Measurements from ENCODE around the gene DPP4.
A peak's percentile ranks its signal among the peaks of the same experiment; 100 is the strongest.
"Not testable (repeated sequence)": the region's sequence is repeated elsewhere in the genome, so short reads cannot be mapped to it uniquely, and the experiment has no call there.

Gene DPP4

GRCh38 chr2:162056796-162057399 is 17.1 kb downstream of the DPP4 start:
- no peak for DNase-seq

DNA sequence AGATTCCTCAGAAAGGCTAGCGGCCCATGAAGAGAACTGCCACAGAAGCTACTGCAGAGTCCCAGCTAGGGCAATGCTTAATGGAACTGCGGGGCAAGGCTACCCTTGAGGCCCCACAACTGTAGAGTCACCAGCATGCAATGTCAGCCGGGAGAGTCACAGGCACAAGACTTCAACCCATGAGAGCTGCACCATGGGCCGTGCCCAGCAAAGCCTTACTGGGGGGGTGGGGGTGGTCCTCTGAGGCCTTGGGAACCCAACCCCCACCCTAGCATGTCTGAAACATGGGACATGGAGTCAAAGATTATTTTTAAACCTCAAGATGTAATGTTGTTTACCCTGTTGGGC is 20.2 kb downstream of the DPP4 start:
- no peak for DNase-seq

DNA sequence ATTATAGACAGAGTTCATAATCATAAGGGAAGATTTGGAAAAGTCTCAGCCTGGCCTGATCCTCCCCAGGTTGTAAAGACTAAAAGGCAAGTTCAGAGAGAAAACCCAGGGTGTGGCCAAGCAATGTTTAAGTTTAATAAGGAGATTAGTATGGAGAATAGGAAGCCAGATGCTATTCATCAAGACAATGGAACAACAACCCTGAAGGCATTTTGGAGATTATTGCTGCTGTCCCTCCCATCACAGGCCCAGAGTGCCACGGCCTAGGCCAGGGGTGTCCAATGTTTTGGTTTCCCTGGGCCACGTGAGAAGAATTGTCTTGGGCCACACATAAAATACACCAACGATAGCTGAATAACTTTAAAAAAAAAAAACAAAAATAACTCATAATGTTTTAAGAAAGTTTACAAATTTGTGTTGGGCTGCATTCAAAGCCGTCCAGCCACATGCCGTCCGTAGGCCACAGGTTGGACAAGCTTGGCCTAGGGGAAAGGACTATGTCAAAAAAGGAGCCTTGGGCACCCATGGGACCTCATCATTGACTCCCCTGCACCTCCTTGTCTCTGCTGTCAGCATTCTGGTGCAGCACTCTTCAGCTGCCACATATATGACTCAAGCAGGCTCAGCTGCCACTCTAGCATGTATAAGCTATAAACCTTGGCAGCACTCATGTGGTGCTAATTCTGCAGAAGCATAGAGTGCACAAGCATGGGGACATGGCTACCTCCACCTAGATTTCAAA is 20.8 kb downstream of the DPP4 start:
- no peak for DNase-seq

GRCh38 chr2:162050513-162050961 is 23.5 kb downstream of the DPP4 start:
- DNase-seq: no peak

- DNase-seq: not testable (repeated sequence)
Measured at GRCh38 chr2:162049089-162049488, 24.9 kb downstream of the DPP4 start.

- no peak for DNase-seq
Measured at GRCh38 chr2:162044586-162044985, 29.4 kb downstream of the DPP4 start.

- DNase-seq: no peak
Measured at GRCh38 chr2:162043132-162043531, 30.9 kb downstream of the DPP4 start.

DNA sequence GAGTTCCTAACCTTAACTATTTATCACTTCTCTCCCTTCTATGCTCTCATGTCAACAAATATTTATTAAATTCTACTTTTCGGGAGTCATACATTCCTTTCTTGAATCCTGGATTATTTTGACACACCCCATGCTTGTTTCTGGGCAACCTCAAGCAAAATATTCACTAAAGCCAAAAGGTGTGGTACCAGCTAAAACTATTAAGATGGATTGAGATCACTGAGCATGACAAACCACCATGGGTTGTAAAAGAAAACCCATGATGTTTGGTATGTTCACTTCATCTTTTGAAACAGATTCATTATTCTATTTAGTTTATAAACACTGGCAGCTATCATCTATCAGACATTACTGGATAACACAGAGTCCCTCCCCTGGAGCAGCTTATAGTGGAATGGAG is 32.5 kb downstream of the DPP4 start:
- DNase-seq: no peak

DNA sequence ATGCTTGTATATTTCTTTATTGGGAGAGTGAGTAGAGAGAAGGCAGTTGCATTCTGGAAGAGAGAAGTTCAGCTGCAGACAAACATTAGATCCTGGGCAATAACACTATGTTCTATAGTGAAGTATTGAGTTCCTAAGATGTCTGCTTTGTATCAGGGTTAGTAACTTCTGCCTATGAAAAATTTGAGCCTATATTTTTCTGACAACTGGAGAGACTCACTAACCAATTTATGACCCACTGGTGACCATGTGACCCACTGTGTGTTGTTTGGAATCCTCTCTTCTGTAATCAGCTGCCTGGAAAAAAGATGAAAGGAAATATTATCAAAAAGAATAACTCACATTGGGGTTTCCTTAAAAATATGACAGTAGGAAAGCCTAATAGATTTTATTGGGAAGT is 35.3 kb downstream of the DPP4 start:
- no peak for DNase-seq

DNA sequence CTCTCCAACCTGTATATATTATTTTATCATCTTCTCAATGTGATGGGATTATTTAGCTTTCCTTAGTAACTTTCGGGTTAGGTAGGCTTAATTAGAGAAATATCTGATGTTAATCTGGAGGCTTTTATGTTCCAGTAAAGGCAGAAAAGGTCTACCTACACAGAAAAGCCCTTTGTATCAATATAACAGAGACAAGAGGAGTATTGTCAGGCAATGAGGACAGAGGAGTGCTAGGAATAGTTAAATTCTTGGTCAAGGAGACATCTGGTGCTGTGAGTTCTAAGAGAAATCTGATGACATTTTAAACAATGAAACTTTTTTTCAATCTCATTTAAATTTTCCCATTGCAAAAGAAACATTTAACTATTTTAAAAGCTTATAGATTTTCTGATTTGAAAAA is 36.1 kb downstream of the DPP4 start:
- DNase-seq: no peak

GRCh38 chr2:162037028-162037795 is 36.8 kb downstream of the DPP4 start:
- no peak for DNase-seq

DNA sequence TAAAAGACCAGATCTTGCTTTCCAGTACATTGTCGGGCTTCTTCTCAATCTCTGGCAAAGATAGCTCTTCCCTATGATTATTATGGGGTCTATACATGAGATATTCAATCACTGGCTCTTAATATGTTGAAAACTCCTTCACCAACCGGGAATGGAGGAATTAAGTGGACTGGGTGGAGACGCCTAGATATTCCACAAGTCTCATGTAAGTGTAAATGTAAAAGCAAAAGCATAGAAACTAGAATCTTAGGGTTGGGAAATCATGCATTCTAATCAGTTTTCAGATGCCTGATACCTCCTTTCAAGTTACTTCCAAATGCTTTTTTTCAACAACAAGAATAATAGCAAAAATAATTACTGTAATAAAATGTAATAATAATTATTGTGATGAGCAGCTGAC is 38.0 kb downstream of the DPP4 start:
- DNase-seq: no peak

GRCh38 chr2:162030363-162031190 is 43.4 kb downstream of the DPP4 start:
- no peak for DNase-seq

DNA sequence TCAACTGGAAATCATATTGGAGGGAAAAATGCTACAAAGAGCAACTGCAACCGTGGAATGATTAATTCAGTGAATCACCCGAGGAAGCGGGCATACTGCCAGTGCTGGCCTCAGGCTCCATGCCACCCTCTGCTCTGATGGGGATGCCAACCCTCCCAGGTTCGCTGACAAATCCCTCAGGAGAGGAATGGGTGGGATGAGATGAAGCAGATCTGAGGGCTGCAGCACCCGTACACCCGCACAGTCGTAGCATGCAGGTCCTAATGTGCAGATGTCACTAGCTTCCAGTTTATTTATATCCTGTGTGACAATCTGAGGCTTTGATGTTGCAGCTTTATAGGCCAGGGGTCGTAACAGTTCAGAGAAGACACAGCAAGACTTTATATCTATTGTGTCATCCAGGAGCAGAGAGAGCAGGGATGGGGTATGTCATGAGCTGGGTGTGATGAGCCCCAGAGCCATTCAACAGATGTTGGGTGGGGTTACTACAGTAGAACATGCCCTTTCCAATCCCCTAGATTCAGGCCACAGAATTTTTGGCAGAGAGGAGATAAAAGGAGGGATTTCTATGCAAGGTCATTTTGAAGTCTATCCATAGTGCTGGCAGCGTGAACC is 44.6 kb downstream of the DPP4 start:
- no peak for DNase-seq

GRCh38 chr2:162028511-162028910 is 45.5 kb downstream of the DPP4 start:
- DNase-seq: no peak

DNA sequence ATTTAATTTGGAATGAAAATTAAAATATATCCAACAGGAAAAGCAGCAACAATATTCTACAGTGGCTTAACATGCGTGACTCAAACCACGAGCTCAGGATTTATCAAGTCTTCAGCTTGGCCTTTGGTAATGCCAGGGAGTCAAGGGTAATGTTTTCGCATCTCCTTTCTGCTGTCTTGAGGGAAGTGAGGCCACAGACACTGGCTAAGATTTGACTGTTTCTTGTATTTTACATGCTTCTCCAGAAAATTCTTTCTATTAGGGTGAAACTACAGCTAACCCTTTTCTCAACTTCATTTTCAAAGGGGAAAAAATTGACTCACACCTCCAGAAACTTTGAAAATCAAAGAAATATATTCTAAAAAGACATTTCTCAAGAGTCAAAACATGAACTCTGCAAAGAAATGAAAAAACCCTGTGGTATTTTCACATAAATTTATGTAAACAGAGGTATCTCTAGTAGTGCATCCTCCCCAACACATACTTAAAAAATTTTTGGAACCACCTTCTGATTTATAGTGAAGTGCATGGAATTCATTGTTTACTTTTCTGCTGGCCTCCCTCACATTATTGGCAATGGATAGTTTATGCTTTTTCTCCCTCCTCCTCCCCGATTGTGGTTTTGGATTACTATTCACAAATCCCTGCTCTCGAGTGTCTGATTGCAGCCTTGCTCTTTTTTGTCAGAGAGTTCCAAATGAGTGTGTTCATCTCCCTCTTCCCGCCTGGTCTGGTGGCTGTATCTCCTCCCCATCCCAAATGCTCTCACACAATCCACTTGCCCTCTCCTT is 48.7 kb downstream of the DPP4 start:
- no peak for DNase-seq

DNA sequence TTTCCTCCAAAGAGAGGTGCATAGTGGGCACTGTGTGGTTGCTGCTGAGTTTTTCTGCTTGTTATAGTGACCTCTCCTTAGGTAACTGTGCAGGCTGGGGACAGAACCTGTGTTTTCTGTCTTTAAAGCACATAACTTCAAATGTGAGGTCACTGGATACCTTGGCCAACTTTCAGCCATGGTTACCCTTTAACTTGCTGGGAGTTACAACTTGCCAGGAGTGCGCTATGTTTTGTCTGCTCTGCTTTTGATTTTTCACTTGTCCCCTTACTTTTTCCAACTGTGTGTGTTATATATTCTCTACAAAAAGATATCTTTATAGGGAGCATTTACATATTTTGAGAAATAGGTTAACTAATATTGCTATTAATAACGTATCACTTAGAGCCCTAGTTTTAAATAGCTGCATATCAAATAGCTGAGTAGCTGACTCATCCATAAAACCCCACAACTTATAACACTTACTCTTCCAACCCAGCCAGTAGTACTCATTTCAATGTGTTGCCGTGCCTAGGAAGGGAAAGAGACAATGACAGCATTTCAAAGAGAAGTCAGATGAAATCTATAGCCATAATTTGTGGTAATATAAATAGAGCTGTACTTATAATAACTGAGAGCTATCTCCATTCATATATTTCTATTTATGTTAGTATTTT is 51.6 kb downstream of the DPP4 start:
- DNase-seq: no peak

DNA sequence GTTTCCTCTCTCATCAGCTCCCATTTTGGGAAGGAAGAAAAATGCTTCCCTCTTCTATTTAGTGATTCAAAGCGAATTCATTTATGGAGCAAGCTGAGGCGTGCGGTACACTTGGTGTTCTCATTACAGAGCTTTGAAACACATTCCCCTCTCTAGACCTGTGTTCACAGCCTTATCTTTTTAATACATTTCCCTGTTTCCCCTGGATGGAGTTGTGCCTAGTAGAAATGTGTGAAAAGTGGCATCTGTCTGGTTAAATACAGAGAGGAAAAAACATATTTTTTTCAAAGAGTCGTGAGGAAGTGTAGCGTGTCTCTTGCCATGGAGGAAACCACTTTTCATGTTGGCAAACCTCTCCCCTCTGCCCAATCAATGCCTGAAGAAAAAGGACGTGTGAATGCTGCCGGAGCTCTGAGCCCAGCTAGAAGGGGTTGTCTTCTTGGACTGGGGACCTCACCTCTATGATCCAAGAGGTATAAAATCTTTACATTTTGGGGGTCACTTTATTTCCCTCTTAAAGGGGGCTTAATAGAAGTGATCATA is 52.4 kb downstream of the DPP4 start:
- DNase-seq: no peak

DNA sequence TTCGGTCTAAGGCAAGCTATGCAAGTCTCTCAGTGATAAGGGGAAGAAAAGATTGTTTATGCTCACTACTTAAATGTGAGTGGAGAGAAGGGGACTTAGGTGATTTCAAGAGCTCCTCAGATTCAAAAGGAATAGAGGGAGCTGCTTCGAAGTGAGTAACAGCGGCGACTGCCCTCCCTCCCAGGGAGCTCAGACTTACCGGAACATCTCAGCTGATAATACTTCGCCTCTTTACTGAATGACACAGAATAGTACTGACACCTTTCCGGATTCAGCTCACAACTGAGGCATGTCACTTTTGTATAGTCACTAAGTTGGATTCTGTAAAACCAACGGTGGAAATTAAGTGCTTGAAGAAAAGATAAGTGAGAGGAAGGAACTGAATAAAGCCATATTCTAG is 55.5 kb downstream of the DPP4 start:
- peak; percentile 14 for DNase-seq

- no peak for DNase-seq
Measured at GRCh38 chr2:162017233-162017632, 56.8 kb downstream of the DPP4 start.

GRCh38 chr2:162016080-162016479 is 57.9 kb downstream of the DPP4 start:
- no peak for DNase-seq
